NCI-H2196 treated with DMSO at 0.1 percent for 48 hours (cell line): Measurements from ENCODE around the gene ADGRB3.

Experiments used
- DNase-seq: peaks from one replicate; lab custom pipeline; 2025; ENCODE audit not compliant: unreplicated experiment; lab: John Stamatoyannopoulos, UW

ADGRB3 gene

GRCh38 chr6:69019832-69020231 lies 384.8 kb downstream of the ADGRB3 start:
- DNase-seq: no peak

GRCh38 chr6:69022993-69023392 lies 387.9 kb downstream of the ADGRB3 start:
- no peak for DNase-seq

DNA sequence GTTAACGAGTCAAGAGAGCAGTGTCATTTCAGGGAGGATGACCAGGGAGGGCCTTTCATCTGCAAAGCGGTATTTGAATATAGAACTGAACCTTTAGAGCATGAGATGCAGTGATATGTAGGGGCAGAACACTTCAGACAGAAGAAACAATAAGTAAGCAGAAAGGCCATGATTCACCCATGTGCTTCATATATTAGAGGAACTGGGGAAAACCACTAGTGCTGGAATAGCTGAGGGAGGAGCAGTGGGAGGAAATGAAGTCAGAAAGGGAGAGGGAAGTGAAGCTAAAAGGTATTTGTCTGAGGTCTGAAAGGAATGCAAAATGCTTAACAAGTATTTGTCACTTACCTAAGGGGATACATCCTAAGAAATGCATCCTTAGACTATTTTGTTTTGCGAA lies 391.2 kb downstream of the ADGRB3 start:
- no peak for DNase-seq

DNA sequence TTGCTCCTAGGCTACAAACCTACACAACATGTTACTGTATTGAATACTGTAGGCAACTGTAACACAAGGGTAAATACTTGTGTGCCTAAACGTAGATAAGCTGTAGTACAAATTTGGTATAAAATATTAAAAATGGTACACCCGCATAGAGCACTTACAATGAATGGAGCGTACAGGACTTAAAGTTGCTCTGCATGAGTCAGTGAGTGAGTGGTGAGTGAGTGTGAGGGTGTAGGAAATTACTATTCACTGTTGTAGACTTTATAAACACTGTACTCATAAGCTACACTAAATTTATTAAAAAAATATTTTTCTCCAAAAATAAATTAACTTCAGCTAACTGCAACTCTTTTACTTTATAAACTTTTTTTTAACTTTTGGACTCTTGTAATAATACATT lies 391.6 kb downstream of the ADGRB3 start:
- DNase-seq: no peak

DNA sequence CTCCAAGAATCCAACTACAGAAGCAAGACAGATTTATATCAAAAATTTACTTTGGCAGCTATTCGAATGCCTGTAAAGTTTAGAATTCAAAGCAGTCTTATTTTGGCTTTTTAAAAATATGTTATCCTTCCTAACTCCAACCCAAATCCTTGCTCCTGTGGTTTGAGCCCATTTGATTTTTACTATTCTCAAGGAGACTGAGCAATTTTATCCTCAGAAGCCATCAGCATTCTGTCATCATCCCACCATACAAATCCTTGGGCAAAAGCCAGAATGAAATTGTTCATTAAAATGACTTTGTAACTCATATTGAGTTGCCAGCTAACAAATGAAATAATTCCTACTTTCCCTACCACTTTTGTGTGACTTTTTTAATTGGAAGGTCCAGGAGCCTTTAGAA lies 392.8 kb downstream of the ADGRB3 start:
- no peak for DNase-seq

DNA sequence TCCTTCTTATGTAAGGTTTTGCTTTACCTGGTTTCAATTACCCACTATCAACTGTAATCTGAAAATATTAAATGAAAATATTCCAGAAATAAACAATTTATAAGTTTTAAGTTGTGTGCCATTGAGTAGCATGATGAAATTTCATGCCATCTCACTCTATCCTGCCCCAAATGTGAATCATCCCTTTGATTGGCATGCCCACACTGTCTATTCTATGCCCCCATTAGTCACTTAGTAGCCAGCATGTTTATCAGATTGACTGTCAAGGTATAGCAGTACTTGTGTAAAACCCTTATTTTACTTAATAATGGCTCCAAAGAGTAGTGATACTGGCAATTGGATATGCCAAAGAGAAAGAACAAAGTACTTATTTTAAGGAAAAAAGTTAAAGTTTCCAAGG lies 403.8 kb downstream of the ADGRB3 start:
- DNase-seq: no peak

GRCh38 chr6:69042297-69042696 lies 407.2 kb downstream of the ADGRB3 start:
- no peak for DNase-seq

DNA sequence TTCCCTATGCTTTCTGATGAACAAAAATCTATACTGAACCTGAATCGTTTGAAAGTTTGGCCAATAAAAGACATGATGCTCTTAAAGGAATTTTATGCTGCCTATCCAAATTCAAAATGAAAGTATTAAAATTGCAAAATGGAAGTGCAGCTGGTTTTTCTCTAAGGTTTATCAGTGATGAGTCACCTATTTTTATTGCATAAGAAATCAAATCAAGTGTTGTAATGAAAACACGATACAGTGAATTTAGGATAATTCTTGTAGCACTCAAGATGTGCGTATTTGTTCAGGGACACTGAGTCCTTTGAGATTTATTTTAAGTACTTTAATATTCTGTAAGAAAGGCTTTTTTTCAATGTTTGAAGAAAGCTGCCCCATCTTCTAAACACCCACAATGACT lies 409.5 kb downstream of the ADGRB3 start:
- DNase-seq: no peak

GRCh38 chr6:69059413-69059812 lies 424.3 kb downstream of the ADGRB3 start:
- DNase-seq: no peak

DNA sequence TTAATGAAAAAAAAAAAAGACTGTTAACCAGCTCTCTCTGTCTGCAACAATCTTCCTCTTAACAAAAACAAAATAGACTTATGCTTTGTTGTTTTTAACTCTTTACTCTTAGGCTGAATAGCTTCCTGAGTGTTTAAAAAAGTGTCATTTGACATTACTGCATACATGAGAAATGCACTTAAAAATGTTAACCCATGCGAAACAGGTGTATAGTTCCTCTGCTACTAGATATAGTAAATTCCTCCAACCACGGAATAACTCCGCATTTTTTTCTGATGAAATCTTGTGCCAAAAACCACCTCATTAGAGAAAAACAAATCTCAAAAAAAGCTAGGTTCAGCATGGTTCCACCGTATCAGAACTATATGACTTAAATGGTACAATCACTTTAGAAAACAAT lies 426.0 kb downstream of the ADGRB3 start:
- no peak for DNase-seq

- DNase-seq: no peak
Observed at GRCh38 chr6:69063401-69063800, 428.3 kb downstream of the ADGRB3 start.

DNA sequence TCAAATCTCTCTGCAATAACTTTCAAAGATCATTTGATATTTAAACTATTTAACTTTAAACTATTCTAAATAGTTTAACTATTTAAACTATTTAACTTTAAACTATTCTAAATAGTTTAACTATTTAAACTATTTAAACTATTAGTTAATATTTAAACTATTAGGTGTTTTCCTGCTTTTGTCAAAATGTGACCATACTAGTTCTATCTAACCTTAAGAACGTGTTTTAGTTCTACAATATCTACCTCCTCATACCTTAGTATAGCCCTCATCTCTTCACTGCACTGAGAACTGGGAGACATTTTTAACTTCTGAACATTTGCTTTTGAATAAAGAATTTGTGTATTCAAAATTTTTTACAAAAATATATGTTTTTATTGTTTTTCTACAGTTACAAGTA lies 429.1 kb downstream of the ADGRB3 start:
- no peak for DNase-seq

GRCh38 chr6:69069881-69070280 lies 434.8 kb downstream of the ADGRB3 start:
- no peak for DNase-seq

- DNase-seq: no peak
Observed at GRCh38 chr6:69072796-69073195, 437.7 kb downstream of the ADGRB3 start.

DNA sequence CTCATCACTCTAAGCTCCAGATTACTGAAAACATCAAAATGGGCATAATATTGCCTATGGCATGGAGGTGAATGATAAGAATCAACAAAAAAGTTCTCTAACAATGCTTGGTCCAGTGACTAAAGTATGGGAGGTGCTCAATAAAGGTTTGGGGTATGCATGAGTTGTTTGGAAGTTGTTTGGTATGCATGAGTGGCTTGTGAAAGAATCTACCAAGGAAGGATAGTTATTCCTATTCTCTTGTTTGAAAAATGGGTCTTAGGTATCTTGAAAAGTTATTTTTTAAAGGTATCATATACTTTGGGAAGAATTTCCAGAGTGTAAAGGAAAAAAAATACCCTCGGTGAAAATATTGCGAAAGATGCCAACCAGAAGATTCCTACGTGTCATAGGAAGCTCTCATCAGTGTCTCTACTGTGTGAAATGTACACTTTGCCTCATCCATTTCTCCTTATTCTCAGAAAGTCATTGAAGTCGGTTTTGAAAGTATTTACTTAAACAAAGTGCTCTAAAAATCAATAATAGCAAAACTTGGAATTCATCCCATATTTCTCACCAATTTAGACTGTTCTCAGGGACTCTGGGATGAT lies 449.8 kb downstream of the ADGRB3 start:
- no peak for DNase-seq

- no peak for DNase-seq
Observed at GRCh38 chr6:69086689-69087088, 451.6 kb downstream of the ADGRB3 start.

DNA sequence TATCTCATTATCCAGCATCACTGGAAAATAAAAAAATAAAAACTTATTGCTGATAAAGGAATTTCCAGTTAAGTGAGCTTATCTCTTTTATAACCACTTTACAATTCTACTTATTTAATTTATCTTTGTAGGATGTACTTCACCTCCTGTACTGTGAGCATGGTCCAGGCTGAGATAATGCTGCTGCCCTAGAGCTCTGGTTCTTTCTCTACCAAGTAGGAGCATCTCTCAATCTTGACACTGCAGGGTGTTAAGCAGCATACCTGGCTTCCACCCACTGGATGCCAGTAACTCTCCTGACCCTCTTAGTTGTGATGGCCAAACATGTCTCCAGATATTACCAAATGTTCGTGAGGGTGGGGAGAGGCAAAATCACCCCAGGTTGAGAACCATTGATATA lies 454.5 kb downstream of the ADGRB3 start:
- DNase-seq: no peak

DNA sequence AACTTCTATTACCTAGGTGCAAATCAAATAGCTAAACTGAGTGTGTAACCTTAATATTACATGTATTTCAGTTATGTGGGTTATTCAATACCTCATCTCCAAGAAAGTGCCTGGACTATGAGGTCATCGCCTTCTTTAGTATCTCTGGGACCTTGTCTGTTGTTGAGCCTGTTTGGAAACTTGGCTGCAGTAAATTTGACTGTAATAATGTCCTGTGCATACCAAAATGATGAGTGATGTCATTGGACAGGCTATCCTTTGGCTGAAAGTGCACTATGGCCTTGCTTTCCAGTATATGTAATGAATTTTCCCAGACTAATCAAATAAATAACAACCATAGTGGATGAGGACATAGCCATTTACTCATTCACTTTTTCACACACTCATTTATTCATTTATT lies 455.1 kb downstream of the ADGRB3 start:
- no peak for DNase-seq

DNA sequence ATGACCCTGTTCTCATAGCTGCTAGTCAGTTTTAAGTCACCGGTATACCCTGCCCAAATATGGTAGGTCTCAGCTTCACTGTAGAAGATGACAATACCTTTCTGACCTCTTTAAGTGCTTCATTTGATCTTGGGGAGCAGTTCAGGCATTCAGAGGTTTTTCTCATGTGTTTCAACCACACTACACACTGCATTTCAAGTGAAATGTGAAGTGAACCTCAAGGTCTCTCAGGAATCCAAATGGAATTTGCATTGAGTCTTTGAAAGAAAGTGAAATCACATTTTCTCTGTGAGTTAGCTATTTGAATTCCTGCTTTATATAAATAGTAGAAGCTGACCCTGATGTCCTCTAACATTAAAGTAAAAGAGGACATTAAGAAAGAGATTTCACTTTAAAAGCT lies 461.6 kb downstream of the ADGRB3 start:
- DNase-seq: no peak

DNA sequence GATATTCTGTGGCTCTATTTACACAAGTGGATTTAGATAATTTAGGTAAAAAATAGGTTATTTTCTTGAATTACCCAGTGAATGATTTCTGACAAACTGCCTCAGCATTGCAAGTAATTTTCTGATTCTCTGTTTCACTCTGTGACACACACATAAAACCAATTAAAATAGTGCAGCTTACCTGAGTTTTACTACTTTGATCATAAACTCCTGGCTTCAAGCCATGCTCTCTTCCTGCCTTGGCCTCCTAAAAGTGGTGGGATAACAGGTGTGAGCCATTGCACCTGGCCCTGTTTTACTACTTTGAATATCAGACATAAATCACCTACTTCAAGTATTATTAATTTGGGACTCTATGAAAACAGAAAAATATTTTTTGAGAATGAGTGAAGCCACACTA lies 462.9 kb downstream of the ADGRB3 start:
- DNase-seq: no peak

DNA sequence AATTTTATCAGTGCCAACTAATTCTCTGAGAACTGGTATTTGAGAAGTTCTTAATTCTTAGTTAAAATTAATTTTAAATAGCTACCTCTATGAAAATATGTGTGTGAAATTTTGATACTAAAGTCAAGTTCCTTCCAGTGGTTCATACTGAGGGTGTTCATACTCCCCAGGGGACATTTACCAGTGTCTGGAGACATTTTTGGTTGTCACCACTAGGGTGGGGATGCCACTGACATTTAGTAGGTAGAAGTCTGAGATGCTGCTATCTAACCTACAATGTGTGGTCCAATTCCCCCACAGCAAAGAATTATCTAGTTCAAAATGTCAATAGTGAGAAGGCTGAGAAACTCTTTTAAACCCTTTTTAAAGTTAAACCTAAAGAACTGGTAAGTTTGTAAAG lies 463.8 kb downstream of the ADGRB3 start:
- no peak for DNase-seq

GRCh38 chr6:69100772-69101171 lies 465.7 kb downstream of the ADGRB3 start:
- no peak for DNase-seq

DNA sequence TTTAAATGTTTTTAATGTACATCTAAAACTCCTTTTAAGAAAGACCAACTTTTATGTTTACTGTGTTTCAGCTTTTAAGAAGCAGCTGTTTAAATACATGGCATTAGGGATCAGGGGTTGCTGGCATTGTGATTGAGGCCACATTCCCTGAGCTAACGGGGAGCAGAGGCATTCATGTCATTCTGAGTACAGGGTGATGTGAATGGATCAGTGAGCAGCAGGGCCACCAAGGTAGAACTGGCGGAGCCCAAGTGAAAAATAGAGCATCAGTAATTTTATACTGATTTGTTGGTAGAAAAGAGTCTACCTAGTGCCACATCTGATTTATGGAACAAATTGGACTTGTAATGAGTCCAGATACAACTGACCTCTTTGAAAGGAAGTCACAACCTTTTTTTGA lies 467.3 kb downstream of the ADGRB3 start:
- no peak for DNase-seq

- no peak for DNase-seq
Observed at GRCh38 chr6:69105288-69105687, 470.2 kb downstream of the ADGRB3 start.
